H1 (cell line): ENCODE results near the gene CDH16. TPM values are rescaled to one million over a fixed set of nuclear protein-coding genes. Genes with fewer than 3 reads are reported as not detected.

Experiments used
- JUND ChIP-seq: IDR thresholded peaks from 2 replicates; pipeline ENCODE4 v1.6.1; 2011; ENCODE audit warnings: mild to moderate bottlenecking, improper control_type of control experiment, low read length
- RFX5 ChIP-seq: IDR thresholded peaks from 2 replicates; pipeline ENCODE4 v1.6.1; 2011; ENCODE audit warnings: low read depth, low read length, improper control_type of control experiment, borderline replicate concordance
- TEAD4 ChIP-seq: IDR thresholded peaks from 2 replicates; pipeline ENCODE4 v1.6.1; 2012; ENCODE audit warnings: low read depth, low read length, inconsistent platforms, mixed read lengths
- YY1 ChIP-seq: IDR thresholded peaks from 2 replicates; pipeline ENCODE4 v1.6.1; 2011; ENCODE audit warnings: low read depth, mild to moderate bottlenecking, low read length
- polyA plus RNA-seq, 7 experiments: library from polyadenylated mRNA; depleted of rRNA in 3 of 7; stranded (reverse) in 5 of 7; unstranded in 2 of 7; fragments of >200 nt in 5 of 7; fragments of 200-250 nt in 2 of 7; gene quantifications; 1 replicate in 5 of 7; 2 replicates in 1 of 7; 4 replicates in 1 of 7; pipeline versions ENCODE4 v1.2.1 to v1.2.3, GENCODE V29; 2011 to 2013; ENCODE audit warnings: missing spikeins in 2 of 7, mixed read lengths in 2 of 7
- total RNA-seq: library from RNA; stranded (reverse); fragmentation: NEBNext Ultra II Directional; extraction: Animal tissue kit (Norgen Biotek cat#: 25700); gene quantifications from 2 replicates; pipeline ENCODE4 v1.2.1, GENCODE V29; 2021

Gene CDH16
- total and polyA plus RNA-seq, 2 of the 8 experiments (the other 6 are each of a cell fraction or from before 2014, with no cell fraction given): not detected

- TF ChIP-seq TEAD4: peak; percentile 44; the same call in 1 of the 2 replicates
- no peak for TF ChIP-seq YY1
- TF ChIP-seq JUND: no peak
- no peak for TF ChIP-seq RFX5
- TF ChIP-seq, all 59 proteins: peak for 4
These were observed 28.8 kb upstream of the CDH16 start (continued) for GRCh38 chr16:66947302-66948065.
